Activated naive CD8-positive, alpha-beta T cell (primary cell): Measurements from ENCODE around the gene HAUS7.

Source experiments
- H3K27ac Mint-ChIP-seq: one replicate; pipeline ENCODE4 v1.8.0; 2021; ENCODE audit warnings: mixed read lengths
- H3K27me3 Mint-ChIP-seq: one replicate; pipeline ENCODE4 v1.8.0; 2021; ENCODE audit warnings: mixed read lengths
- H3K36me3 Mint-ChIP-seq: one replicate; pipeline ENCODE4 v1.8.0; 2021; ENCODE audit warnings: mixed read lengths
- H3K4me1 Mint-ChIP-seq: one replicate; pipeline ENCODE4 v1.8.0; 2021; ENCODE audit warnings: low read depth, mixed read lengths
- H3K4me3 Mint-ChIP-seq: one replicate; pipeline ENCODE4 v1.8.0; 2021; ENCODE audit warnings: mild to moderate bottlenecking, mixed read lengths
- H3K9me3 Mint-ChIP-seq: one replicate; pipeline ENCODE4 v1.8.0; 2021; ENCODE audit warnings: low read depth, mixed read lengths

Gene HAUS7

GRCh38 chrX:153504445-153505016, 34.2 kb upstream of the HAUS7 start:
- H3K4me3 Mint-ChIP-seq = no peak overlapping the region
- no peaks in the 10 kb centered on the region for H3K27me3 Mint-ChIP-seq
- no peak overlapping the region for H3K27ac Mint-ChIP-seq
- H3K9me3 Mint-ChIP-seq = no peaks in the 10 kb centered on the region
- H3K4me1 Mint-ChIP-seq = no peaks in the 10 kb centered on the region
- no peaks in the 10 kb centered on the region for H3K36me3 Mint-ChIP-seq

DNA sequence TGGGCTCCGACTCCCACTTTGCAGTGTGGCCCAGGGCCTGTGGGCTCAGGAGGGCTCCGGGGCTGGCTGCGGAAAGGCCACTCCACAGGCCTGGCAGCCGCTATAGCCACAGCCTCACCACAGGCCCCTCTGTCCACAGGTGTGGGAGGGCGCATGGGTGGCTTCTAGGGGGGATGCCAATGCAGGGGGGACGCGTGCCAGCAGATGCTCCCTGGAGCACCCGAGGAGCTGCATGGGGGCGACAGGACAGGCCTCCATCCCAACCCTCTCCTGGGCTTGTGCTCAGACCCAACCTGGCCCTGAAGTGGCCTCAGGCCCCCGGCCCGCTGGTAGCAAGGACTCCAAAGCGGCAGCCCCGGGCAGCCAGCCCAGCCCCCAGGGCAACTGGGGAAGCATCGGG, 32.4 kb upstream of the HAUS7 start:
- Mint-ChIP-seq H3K4me3 (no peak overlapping the region), H3K4me1 (no peaks in the 10 kb centered on the region), H3K9me3 (no peaks in the 10 kb centered on the region), H3K27me3 (no peaks in the 10 kb centered on the region), H3K36me3 (no peaks in the 10 kb centered on the region), H3K27ac (no peak overlapping the region)

- Mint-ChIP-seq H3K27me3 (no peaks in the 10 kb centered on the region), H3K9me3 (no peaks in the 10 kb centered on the region), H3K4me1 (no peaks in the 10 kb centered on the region), H3K36me3 (no peaks in the 10 kb centered on the region), H3K27ac (no peak overlapping the region), H3K4me3 (no peak overlapping the region)
Measured at GRCh38 chrX:153502131-153502530, 31.8 kb upstream of the HAUS7 start.

DNA sequence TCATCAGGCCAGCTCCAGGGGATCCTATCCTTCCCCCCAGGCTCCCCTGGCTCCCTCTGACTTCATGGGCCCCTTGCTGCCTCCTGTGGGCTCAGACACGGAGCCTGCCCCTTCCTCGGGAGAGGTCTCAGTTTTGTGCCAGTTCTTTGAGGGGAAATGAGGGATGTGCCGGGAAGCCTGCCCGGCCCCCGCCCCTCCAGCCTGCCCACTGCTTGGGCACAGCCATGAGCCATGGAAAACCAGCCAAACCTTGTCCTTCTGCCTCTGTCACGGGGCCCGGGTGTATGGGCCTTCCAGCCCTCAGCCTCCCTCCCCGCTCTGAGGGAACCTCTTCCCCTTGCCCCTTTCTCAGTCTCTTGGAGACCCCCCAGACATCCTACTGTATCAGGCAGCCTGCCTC, 31.2 kb upstream of the HAUS7 start:
- no peaks in the 10 kb centered on the region for H3K9me3 Mint-ChIP-seq
- H3K36me3 Mint-ChIP-seq = no peaks in the 10 kb centered on the region
- H3K27me3 Mint-ChIP-seq = no peaks in the 10 kb centered on the region
- H3K4me3 Mint-ChIP-seq = no peak overlapping the region
- no peaks in the 10 kb centered on the region for H3K4me1 Mint-ChIP-seq
- H3K27ac Mint-ChIP-seq = no peak overlapping the region

GRCh38 chrX:153500676-153501280, 30.4 kb upstream of the HAUS7 start:
- H3K4me1 Mint-ChIP-seq = no peaks in the 10 kb centered on the region
- no peak overlapping the region for H3K27ac Mint-ChIP-seq
- no peaks in the 10 kb centered on the region for H3K9me3 Mint-ChIP-seq
- H3K27me3 Mint-ChIP-seq = no peaks in the 10 kb centered on the region
- H3K36me3 Mint-ChIP-seq = no peaks in the 10 kb centered on the region
- no peak overlapping the region for H3K4me3 Mint-ChIP-seq

DNA sequence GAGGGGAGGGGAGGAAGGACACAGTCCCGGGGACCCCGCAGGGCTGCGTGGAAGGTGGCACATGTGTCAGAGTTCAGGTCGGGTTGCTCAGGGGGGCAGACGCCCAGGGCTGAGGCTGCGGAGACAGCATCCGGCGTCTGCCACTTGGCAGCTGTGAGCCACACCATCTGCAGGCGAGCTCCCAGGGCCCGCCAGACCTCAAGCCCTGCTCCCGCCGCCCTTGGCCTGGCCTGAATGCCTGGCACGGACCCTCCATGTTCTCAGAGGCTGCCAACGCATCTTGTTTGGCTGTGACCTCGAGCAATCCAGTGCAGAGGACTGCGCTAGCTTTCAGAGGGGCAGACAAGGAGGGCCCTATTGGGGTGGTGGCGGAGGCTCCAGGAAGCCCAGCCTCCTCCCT, 29.5 kb upstream of the HAUS7 start:
- Mint-ChIP-seq H3K27me3 (no peaks in the 10 kb centered on the region), H3K4me1 (no peaks in the 10 kb centered on the region), H3K9me3 (no peaks in the 10 kb centered on the region), H3K4me3 (no peak overlapping the region), H3K36me3 (no peaks in the 10 kb centered on the region), H3K27ac (no peak overlapping the region)

GRCh38 chrX:153499341-153499740, 29.0 kb upstream of the HAUS7 start:
- no peaks in the 10 kb centered on the region for H3K4me1 Mint-ChIP-seq
- H3K27ac Mint-ChIP-seq = no peak overlapping the region
- H3K36me3 Mint-ChIP-seq = no peaks in the 10 kb centered on the region
- H3K4me3 Mint-ChIP-seq = no peak overlapping the region
- H3K27me3 Mint-ChIP-seq = no peaks in the 10 kb centered on the region
- no peaks in the 10 kb centered on the region for H3K9me3 Mint-ChIP-seq

DNA sequence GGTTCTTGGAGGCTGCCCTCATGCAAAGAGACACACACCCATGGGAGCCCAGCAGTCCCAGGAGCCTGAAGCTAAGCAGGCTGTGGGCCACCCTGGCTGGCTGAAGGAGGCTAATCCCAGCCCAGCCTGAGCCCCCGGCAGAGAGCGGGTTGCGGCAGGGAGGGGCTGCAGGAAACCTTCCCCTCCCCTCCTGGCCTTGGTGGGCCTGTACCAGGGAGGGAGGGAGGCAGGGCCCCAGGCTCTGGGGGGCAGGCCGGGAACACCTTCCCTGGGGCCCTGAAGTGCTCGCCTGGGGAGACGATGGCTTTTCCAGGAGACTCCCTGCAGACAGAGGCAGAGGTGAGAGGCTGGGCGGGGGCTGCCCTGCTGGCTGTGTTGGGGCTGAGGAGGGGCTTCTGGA, 28.1 kb upstream of the HAUS7 start:
- no peaks in the 10 kb centered on the region for H3K27me3 Mint-ChIP-seq
- no peaks in the 10 kb centered on the region for H3K9me3 Mint-ChIP-seq
- H3K27ac Mint-ChIP-seq = no peak overlapping the region
- no peaks in the 10 kb centered on the region for H3K4me1 Mint-ChIP-seq
- no peaks in the 10 kb centered on the region for H3K36me3 Mint-ChIP-seq
- no peak overlapping the region for H3K4me3 Mint-ChIP-seq

- Mint-ChIP-seq H3K9me3 (no peaks in the 10 kb centered on the region), H3K4me1 (no peaks in the 10 kb centered on the region), H3K36me3 (no peaks in the 10 kb centered on the region), H3K4me3 (no peak overlapping the region), H3K27me3 (no peaks in the 10 kb centered on the region), H3K27ac (no peak overlapping the region)
Measured at GRCh38 chrX:153496590-153496959, 26.2 kb upstream of the HAUS7 start.

DNA sequence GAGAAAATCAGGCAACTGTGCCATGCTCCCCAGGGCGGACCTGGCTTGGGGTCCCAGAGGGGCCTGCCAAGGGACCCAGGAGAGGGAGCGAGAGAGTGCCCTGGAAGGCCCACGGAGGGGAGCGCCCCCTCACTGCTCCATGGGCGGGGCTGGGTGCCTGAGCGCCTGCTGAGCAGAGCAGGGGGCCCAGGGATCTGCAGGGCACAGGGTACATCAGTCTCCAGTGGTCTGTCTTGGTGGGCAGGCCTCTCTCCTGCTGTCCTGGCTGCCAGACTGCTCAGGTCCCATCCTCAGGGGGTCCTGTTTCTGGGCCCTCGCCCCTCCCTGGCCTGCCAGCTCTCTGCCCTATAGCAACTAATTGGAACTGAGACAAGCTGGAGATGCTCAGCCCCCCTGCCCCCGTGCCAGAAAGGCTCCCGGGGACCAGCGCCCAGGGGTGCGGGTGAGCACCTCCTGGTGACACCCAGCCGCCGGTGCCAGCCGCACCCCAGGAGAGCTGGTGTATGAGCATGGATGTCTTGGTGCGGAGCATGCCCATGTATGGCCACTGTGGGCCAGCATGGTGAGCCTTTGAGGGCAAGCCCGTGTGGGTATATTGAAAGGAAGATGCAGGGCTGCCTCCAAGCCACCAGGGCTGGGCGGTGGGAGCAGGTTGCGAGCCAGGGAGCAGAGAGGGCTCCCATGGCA, 25.7 kb upstream of the HAUS7 start:
- Mint-ChIP-seq H3K4me3 (no peak overlapping the region), H3K27ac (no peak overlapping the region), H3K9me3 (no peaks in the 10 kb centered on the region), H3K36me3 (no peaks in the 10 kb centered on the region), H3K4me1 (no peaks in the 10 kb centered on the region), H3K27me3 (no peaks in the 10 kb centered on the region)

DNA sequence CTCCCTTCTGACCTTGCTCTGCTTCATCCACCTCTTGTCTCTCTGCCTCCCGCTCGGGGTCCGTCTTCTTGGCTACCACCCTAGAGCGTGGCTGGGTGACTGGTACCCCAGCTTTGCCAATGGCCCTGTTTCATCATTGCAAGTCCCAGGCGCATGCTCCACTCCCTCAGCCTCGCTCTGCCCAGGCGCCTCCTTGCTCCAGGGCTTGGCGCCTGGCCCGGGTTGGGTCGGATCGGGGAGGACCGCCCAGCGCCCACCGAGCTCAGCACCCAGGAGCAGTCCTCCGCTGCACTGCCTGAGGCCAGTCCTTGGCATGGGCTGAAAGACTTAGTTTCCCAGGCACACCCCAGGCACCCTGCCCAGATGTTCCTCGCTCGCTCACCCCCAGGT, 25.0 kb upstream of the HAUS7 start:
- no peaks in the 10 kb centered on the region for H3K9me3 Mint-ChIP-seq
- no peak overlapping the region for H3K4me3 Mint-ChIP-seq
- H3K4me1 Mint-ChIP-seq = no peaks in the 10 kb centered on the region
- H3K36me3 Mint-ChIP-seq = no peaks in the 10 kb centered on the region
- no peaks in the 10 kb centered on the region for H3K27me3 Mint-ChIP-seq
- H3K27ac Mint-ChIP-seq = no peak overlapping the region

DNA sequence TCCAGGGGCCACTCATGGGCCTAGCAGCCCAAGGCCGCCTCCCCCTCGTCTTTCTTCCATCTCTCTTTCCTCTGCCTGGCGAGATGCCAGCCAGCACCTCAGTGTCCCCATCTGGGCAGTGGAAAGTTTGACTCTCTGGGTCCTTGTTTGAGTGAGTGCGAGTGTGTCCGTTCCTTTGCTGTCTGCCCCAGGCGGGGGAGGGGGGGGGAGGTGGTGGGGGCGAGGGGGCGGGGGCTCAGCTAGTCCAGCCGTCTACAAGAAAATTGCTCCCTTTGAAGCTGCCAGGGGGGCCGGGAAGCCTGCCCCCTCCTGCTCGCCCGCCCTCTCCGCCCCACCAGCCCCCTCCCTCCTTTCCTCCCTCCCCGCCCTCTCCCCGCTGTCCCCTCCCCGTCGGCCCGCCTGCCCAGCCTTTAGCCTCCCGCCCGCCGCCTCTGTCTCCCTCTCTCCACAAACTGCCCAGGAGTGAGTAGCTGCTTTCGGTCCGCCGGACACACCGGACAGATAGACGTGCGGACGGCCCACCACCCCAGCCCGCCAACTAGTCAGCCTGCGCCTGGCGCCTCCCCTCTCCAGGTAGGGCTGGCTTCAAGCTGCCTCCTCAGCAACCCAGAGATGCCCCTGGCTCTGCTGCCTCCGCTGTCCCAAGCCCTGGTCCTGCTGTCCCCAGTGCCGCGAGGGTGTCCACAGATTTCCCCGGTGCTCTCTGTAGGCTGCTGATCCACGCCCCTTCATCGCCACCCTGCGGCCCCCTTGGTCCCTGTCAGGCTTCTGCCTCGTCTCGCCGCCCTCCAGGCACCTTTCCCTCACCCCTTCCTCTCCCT, 24.4 kb upstream of the HAUS7 start, which contains the start of gene BGN:
Gene BGN, plus strand, starts transcription at position 440 of the 821 bp plus-strand sequence. CDS start 9,652 bp downstream, outside the sequence.
- H3K27me3 Mint-ChIP-seq = no peaks in the 10 kb centered on the region
- no peaks in the 10 kb centered on the region for H3K9me3 Mint-ChIP-seq
- H3K36me3 Mint-ChIP-seq = no peaks in the 10 kb centered on the region
- H3K4me3 Mint-ChIP-seq = no peak within 1 kb of the TSS
- H3K27ac Mint-ChIP-seq = no peak within 1 kb of the TSS
- H3K4me1 Mint-ChIP-seq = no peaks in the 10 kb centered on the region

DNA sequence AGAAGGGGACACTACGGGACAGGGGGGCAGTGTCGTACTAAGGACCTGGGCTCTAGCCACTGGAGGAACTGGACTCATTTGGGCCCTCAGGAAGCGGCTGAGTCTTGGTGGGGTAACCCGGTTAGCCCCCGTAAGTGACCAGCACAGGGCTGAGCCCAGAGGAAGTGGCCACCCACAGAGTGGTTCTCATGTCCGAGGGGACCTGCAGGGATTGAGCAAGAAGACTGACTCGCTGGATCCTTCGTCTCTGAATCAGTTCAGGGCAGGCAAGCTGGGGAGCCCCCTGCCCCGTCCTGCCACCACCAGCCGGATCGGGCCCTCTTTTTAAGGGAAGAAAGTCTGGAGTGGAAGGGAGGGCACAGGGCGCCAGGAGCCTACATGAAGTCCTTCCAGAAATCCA, 23.7 kb upstream of the HAUS7 start:
- no peak overlapping the region for H3K27ac Mint-ChIP-seq
- no peak overlapping the region for H3K4me3 Mint-ChIP-seq
- H3K27me3 Mint-ChIP-seq = no peaks in the 10 kb centered on the region

DNA sequence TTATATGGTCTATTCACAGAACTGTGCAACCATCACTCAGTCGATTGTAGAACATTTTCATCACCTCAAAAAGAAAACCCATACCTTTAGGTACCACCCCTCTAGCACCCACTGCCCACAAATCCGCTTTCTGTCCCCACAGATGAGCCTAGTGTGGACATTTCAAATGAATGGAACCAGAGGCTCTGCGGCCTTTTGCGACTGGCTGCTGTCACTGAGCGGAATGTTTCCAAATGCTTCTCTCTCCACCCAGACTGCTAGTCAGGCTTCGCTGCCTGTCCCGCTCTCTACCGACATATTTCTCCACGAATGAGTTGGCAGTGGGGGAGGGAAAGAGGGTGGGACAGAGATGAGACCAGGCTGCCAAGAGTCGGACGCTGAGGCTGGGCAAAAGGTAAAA, 22.7 kb upstream of the HAUS7 start:
- Mint-ChIP-seq H3K36me3 (no peaks in the 10 kb centered on the region), H3K27ac (no peak overlapping the region), H3K4me3 (no peak overlapping the region), H3K9me3 (no peaks in the 10 kb centered on the region), H3K27me3 (no peaks in the 10 kb centered on the region), H3K4me1 (no peaks in the 10 kb centered on the region)

More for the DNA sequence above, 23.7 kb upstream of the HAUS7 start:
- H3K9me3 Mint-ChIP-seq = no peaks in the 10 kb centered on the region
- no peaks in the 10 kb centered on the region for H3K4me1 Mint-ChIP-seq
- H3K36me3 Mint-ChIP-seq = no peaks in the 10 kb centered on the region

DNA sequence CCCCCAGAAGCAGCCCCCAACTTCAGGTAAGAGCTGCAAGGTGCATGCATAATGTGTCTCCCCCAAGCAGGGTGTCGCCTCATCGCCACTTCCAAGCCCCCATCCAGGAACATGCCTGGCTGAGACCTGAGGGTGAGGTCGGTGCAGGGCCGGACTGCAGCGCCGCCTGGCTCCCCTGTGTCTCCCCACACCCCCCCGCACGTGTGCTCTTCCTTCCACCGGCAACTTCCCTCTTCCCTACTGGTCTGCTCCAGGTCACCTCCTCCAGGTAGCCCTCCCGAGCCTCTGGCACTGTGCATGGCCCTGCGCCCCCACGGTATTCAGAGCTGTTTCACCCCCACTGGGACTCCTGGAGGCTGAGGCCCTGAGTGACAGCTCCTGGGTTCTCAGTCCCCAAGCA, 22.2 kb upstream of the HAUS7 start:
- H3K27me3 Mint-ChIP-seq = no peaks in the 10 kb centered on the region
- H3K36me3 Mint-ChIP-seq = no peaks in the 10 kb centered on the region
- H3K9me3 Mint-ChIP-seq = no peaks in the 10 kb centered on the region
- H3K4me1 Mint-ChIP-seq = no peaks in the 10 kb centered on the region
- no peak overlapping the region for H3K27ac Mint-ChIP-seq
- H3K4me3 Mint-ChIP-seq = no peak overlapping the region
